Measurements from ENCODE around the gene C20orf96.
A peak's percentile ranks its signal among the peaks of the same experiment; 100 is the strongest.

Gene C20orf96

GRCh38 chr20:329851-330232 lies 39.3 kb upstream of the C20orf96 start:
- DNase-seq (ENCODE audit: low spot score) = no peak
- no peak overlapping the region for H2BK15ac ChIP-seq (ENCODE audit: low read length)
- peaks cover 10% of the 10 kb centered on the region for H3K79me1 ChIP-seq (ENCODE audit: low read depth, low read length)
- no peak overlapping the region for H3K18ac ChIP-seq (ENCODE audit: low read length)
- H3K4me2 ChIP-seq (ENCODE audit: insufficient read depth, low read length, poor library complexity, severe bottlenecking) = no peak overlapping the region
- no peak overlapping the region for H2BK12ac ChIP-seq (ENCODE audit: low read length)
- H2AK5ac ChIP-seq (ENCODE audit: low read depth, low read length) = no peak overlapping the region
- no peak overlapping the region for H4K8ac ChIP-seq (ENCODE audit: low read depth, low read length)
- peak overlapping the region; percentile 14 for H3K27ac ChIP-seq (replicated peaks; ENCODE audit: low read length)
- H3K9ac ChIP-seq (ENCODE audit: low read depth, low read length, poor library complexity) = peak overlapping the region; percentile 25
- peaks cover 0 to 2% of the 10 kb centered on the region in 2 donors for H3K9me3 ChIP-seq (replicated peaks in 1 of 2; ENCODE audit: control insufficient read depth in 2 of 2, insufficient read depth in 1 of 2, low read depth in 1 of 2, low read length in 2 of 2)
- WGBS, 2 donors (ENCODE audit: extremely low coverage in 2 of 2, insufficient read length in 2 of 2, insufficient replicate concordance in 1 of 2) = no CpG with 5 or more reads among the region's 4 CpGs
- H2BK5ac ChIP-seq (ENCODE audit: low read length) = no peak overlapping the region
- H3K27me3 ChIP-seq (ENCODE audit: control insufficient read depth in 3 of 3, insufficient read depth in 3 of 3, low read depth in 1 of 3, low read length in 3 of 3) = no peaks in the 10 kb centered on the region
- H4K91ac ChIP-seq (ENCODE audit: low read depth, low read length, poor library complexity) = no peak overlapping the region
- H2BK120ac ChIP-seq (ENCODE audit: low read depth, low read length) = no peak overlapping the region
- H3K14ac ChIP-seq (ENCODE audit: low read length) = no peak overlapping the region
- no peak overlapping the region for H3K4ac ChIP-seq (ENCODE audit: low read length)
- H3K4me1 ChIP-seq (ENCODE audit: control insufficient read depth in 2 of 2, insufficient read depth in 1 of 2, low read depth in 1 of 2, low read length in 2 of 2) = peaks cover 23 to 31% of the 10 kb centered on the region in 2 donors
- peak overlapping the region in 1 of 2 donors; percentile 36 for H3K4me3 ChIP-seq (ENCODE audit: low read length in 2 of 2)
- peaks cover 22 to 38% of the 10 kb centered on the region in 2 donors for H3K36me3 ChIP-seq (replicated peaks in 1 of 2; ENCODE audit: control insufficient read depth in 2 of 2, insufficient read depth in 2 of 2, low read length in 2 of 2)
- peak overlapping the region; percentile 12 for H3K23ac ChIP-seq (ENCODE audit: low read depth, low read length, poor library complexity)
- no peak overlapping the region for H2AFZ ChIP-seq (ENCODE audit: low read length)

- no peak overlapping the region for H3K14ac ChIP-seq (ENCODE audit: low read length)
- peak overlapping the region; percentile 19 for H3K4me2 ChIP-seq (ENCODE audit: insufficient read depth, low read length, poor library complexity, severe bottlenecking)
- peaks cover 23 to 31% of the 10 kb centered on the region in 2 donors for H3K4me1 ChIP-seq (ENCODE audit: control insufficient read depth in 2 of 2, insufficient read depth in 1 of 2, low read depth in 1 of 2, low read length in 2 of 2)
- DNase-seq (ENCODE audit: low spot score) = no peak
- no peak overlapping the region for H3K4ac ChIP-seq (ENCODE audit: low read length)
- H4K8ac ChIP-seq (ENCODE audit: low read depth, low read length) = no peak overlapping the region
- H2BK5ac ChIP-seq (ENCODE audit: low read length) = peak overlapping the region; percentile 4
- no peak overlapping the region for H2BK12ac ChIP-seq (ENCODE audit: low read length)
- peak overlapping the region; percentile 53 for H3K9ac ChIP-seq (ENCODE audit: low read depth, low read length, poor library complexity)
- H3K18ac ChIP-seq (ENCODE audit: low read length) = no peak overlapping the region
- H3K79me1 ChIP-seq (ENCODE audit: low read depth, low read length) = peaks cover 10% of the 10 kb centered on the region
- peak overlapping the region; percentile 34 for H3K23ac ChIP-seq (ENCODE audit: low read depth, low read length, poor library complexity)
- no peaks in the 10 kb centered on the region for H3K9me3 ChIP-seq (replicated peaks in 1 of 2; ENCODE audit: control insufficient read depth in 2 of 2, insufficient read depth in 1 of 2, low read depth in 1 of 2, low read length in 2 of 2)
- H2AK5ac ChIP-seq (ENCODE audit: low read depth, low read length) = peak overlapping the region; percentile 22
- no peaks in the 10 kb centered on the region for H3K27me3 ChIP-seq (ENCODE audit: control insufficient read depth in 3 of 3, insufficient read depth in 3 of 3, low read depth in 1 of 3, low read length in 3 of 3)
- peak overlapping the region; percentile 24 for H3K27ac ChIP-seq (replicated peaks; ENCODE audit: low read length)
- H3K36me3 ChIP-seq (replicated peaks in 1 of 2; ENCODE audit: control insufficient read depth in 2 of 2, insufficient read depth in 2 of 2, low read length in 2 of 2) = peaks cover 20 to 38% of the 10 kb centered on the region in 2 donors
- H2BK120ac ChIP-seq (ENCODE audit: low read depth, low read length) = no peak overlapping the region
- peak overlapping the region; percentile 42 to 98 for H3K4me3 ChIP-seq (ENCODE audit: low read length in 2 of 2)
- H2BK15ac ChIP-seq (ENCODE audit: low read length) = no peak overlapping the region
- no peak overlapping the region for H4K91ac ChIP-seq (ENCODE audit: low read depth, low read length, poor library complexity)
- no CpG with 5 or more reads among the region's 7 CpGs for WGBS, 2 donors (ENCODE audit: extremely low coverage in 2 of 2, insufficient read length in 2 of 2, insufficient replicate concordance in 1 of 2)
- no peak overlapping the region for H2AFZ ChIP-seq (ENCODE audit: low read length)
Observed at GRCh38 chr20:328975-329695, 38.6 kb upstream of the C20orf96 start.

- H2AK5ac ChIP-seq (ENCODE audit: low read depth, low read length) = no peak overlapping the region
- H3K4me1 ChIP-seq (ENCODE audit: control insufficient read depth in 2 of 2, insufficient read depth in 1 of 2, low read depth in 1 of 2, low read length in 2 of 2) = peaks cover 25 to 36% of the 10 kb centered on the region in 2 donors
- H2BK15ac ChIP-seq (ENCODE audit: low read length) = no peak overlapping the region
- no peak overlapping the region for H4K8ac ChIP-seq (ENCODE audit: low read depth, low read length)
- no peak overlapping the region for H3K27ac ChIP-seq (replicated peaks; ENCODE audit: low read length)
- H2BK120ac ChIP-seq (ENCODE audit: low read depth, low read length) = no peak overlapping the region
- H3K4me2 ChIP-seq (ENCODE audit: insufficient read depth, low read length, poor library complexity, severe bottlenecking) = peak overlapping the region; percentile 60
- H3K4me3 ChIP-seq (ENCODE audit: low read length in 2 of 2) = peak overlapping the region; percentile 81 to 98
- H2AFZ ChIP-seq (ENCODE audit: low read length) = no peak overlapping the region
- no peak overlapping the region for H2BK12ac ChIP-seq (ENCODE audit: low read length)
- no peak for DNase-seq (ENCODE audit: low spot score)
- peak overlapping the region; percentile 88 for H3K9ac ChIP-seq (ENCODE audit: low read depth, low read length, poor library complexity)
- H3K23ac ChIP-seq (ENCODE audit: low read depth, low read length, poor library complexity) = peak overlapping the region; percentile 34
- H3K4ac ChIP-seq (ENCODE audit: low read length) = no peak overlapping the region
- peaks cover 18 to 38% of the 10 kb centered on the region in 2 donors for H3K36me3 ChIP-seq (replicated peaks in 1 of 2; ENCODE audit: control insufficient read depth in 2 of 2, insufficient read depth in 2 of 2, low read length in 2 of 2)
- peaks cover 10% of the 10 kb centered on the region for H3K79me1 ChIP-seq (ENCODE audit: low read depth, low read length)
- H3K18ac ChIP-seq (ENCODE audit: low read length) = no peak overlapping the region
- no CpG with 5 or more reads among the region's 31 CpGs for WGBS, 2 donors (ENCODE audit: extremely low coverage in 2 of 2, insufficient read length in 2 of 2, insufficient replicate concordance in 1 of 2)
- H4K91ac ChIP-seq (ENCODE audit: low read depth, low read length, poor library complexity) = no peak overlapping the region
- H2BK5ac ChIP-seq (ENCODE audit: low read length) = peak overlapping the region; percentile 4
- H3K14ac ChIP-seq (ENCODE audit: low read length) = no peak overlapping the region
- H3K27me3 ChIP-seq (ENCODE audit: control insufficient read depth in 3 of 3, insufficient read depth in 3 of 3, low read depth in 1 of 3, low read length in 3 of 3) = no peaks in the 10 kb centered on the region
- no peaks in the 10 kb centered on the region for H3K9me3 ChIP-seq (replicated peaks in 1 of 2; ENCODE audit: control insufficient read depth in 2 of 2, insufficient read depth in 1 of 2, low read depth in 1 of 2, low read length in 2 of 2)
Observed at GRCh38 chr20:328027-328974, 37.8 kb upstream of the C20orf96 start.

Data from neuronal stem cell (in vitro differentiated cells).